Urothelium cell line (cell line): Measurements from ENCODE around the gene CAMK1.

Experiments used
- DNase-seq: peaks from one replicate; pipeline ENCODE4 v3.0.0; 2011; ENCODE audit warnings: low spot score, mixed read lengths
- FAIRE-seq: peaks from 2 replicates; lab custom pipeline; 2011; peaks lifted over from hg19 to GRCh38; lab: Jason Lieb, UNC

Gene CAMK1

DNA sequence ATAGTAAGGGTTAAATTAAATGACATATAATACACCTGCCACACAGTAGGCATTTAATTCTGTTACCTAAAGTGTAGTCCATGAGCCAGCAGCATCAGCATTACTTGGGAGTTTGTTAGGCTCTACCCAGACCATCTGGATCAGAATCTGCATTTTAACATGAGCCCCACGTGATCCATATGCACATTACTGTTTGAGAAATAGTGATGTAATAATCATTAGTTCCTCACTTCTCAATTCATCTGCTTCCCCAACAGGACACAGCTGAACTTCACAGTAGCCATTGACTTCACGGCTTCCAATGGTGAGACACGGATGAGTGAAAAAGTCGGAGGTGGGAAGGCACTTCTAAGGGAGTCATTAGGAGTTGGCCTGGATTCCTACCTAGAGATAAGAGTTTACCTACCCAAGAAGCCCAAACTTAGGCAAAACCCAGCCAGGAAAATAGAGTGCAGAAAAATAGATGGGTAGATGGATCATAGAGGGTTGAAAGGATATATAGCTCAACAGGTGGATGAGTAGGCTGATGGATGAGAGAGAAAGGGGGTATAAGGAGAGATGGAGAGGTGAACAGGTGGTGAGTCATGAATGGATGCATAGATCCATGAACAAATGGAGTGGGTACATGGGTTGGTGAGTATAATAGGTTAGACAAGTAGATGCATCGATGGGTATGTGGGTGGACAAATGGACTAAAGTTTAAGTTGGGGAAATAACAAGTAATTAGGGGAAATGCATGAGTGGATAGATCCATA, 52.8 kb downstream of the CAMK1 start:
- no peak for DNase-seq
- FAIRE-seq, result no peak

DNA sequence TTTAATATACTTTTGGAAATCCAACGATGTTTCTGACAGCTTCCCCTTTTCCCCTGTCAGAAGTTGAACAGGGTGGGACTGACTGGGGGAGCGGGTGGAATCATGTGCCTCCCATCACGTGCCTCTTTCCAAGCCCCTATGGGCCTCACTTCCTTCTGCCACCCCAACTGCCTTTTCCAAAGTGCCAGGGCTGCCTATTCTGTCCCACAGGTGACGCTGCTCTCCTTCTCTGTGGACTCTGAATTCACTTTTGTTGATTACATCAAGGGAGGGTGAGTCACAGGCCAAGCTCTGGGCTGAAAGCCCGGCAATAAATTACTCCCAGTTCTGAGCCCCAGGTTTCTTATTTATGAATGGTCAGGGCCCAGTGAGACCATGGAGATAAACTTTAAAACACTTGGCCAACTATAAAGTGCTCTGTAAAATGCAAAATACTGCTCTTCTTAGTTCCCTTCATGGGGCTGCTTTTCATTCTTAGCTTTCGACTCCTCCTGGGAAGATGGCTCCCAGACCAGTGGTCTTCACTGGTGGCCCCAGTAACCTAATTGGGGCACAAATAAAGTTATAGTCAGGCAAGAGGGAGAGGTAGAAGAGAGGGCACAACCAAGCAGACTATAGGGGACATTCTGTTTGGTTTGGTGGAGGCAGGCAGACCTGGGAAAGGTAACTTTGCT, 53.8 kb downstream of the CAMK1 start:
- DNase-seq (peak; percentile 88), FAIRE-seq (no peak)

DNA sequence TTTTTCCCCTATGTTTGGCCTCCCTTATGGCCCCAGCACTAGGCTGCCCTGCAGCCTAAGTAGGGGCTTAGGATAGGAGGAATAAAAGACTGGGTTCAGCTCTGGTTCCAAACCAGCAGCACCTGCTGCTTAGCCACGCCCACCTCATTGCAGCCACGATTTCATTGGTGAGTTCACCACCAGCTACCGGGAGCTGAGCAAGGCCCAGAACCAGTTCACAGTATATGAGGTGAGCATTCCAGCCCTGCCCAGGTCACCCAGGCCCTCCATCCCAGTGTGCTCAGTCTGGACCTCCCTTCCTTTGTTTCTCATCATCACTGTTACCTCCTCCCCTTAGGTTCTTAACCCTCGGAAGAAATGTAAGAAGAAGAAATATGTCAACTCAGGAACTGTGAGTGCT, 54.6 kb downstream of the CAMK1 start:
- FAIRE-seq, result no peak
- DNase-seq, result no peak

DNA sequence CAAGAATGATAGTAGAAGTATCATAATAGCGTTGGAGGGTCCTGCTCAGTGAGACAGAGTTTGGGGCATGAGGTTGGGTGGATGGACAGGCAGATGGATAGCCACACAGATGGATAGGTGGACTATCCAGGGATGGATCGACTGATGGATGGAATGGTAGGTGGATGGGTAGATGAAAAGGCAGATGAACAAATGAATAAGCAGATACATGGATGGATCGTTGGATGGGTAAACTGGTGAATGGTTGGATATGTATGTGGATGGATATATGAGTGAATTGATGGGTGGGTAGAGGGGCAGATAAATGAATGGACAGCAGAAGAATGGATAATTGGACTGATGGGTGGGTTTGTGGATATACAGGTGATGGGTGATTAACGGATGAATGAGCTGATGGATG, 56.6 kb downstream of the CAMK1 start:
- FAIRE-seq, result no peak

DNA sequence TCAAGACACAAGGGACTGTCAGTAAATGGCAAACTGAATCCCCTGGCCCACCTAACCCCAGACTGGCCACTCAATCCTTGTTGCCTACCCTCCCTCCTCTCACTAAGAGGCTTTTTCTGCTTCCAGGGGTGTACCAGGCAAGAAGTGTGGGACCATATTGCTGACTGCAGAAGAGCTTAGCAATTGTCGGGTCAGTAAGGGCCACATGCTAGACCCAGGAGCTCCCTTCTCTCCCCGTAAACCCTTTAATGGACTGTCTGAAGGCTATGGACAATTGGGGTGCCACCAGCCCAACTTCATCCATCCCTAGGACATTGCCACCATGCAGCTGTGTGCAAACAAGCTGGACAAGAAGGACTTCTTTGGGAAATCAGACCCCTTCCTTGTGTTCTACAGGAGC, 57.3 kb downstream of the CAMK1 start:
- DNase-seq (no peak), FAIRE-seq (no peak)

More for the DNA sequence above, 56.6 kb downstream of the CAMK1 start:
- no peak for DNase-seq

DNA sequence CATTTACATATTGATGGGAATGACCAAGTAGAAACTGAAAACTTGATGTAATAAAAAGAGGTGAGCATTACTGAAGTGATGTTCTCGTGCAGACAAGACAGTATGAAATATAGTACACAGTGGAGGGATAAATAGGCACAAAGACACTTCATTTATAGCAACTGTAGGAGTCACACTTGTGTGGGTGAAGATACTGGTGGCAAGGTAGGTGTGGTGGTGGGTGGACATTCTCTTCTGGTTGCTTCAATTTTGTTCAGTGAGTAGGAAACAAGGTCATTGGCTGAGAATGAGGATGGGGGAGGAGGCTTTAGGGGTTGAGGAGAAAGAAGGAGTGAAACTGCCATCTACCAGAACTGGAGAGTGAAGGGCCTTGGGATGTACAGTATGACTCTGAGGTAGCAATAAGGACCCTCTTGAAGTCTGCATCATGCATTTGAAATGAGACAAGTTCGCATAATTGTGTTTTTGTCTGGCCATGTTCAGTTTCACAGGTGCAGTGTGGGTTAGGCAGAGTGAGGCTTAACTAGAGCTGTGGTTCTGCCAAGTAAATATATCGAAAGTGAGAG, 59.5 kb downstream of the CAMK1 start:
- FAIRE-seq (no peak), DNase-seq (no peak)
